ENCODE results near the gene WASF3.

GRCh38 chr13:26531742-26532141 lies 25.7 kb upstream of the WASF3 start:
- TF ChIP-seq, protein P1, sequence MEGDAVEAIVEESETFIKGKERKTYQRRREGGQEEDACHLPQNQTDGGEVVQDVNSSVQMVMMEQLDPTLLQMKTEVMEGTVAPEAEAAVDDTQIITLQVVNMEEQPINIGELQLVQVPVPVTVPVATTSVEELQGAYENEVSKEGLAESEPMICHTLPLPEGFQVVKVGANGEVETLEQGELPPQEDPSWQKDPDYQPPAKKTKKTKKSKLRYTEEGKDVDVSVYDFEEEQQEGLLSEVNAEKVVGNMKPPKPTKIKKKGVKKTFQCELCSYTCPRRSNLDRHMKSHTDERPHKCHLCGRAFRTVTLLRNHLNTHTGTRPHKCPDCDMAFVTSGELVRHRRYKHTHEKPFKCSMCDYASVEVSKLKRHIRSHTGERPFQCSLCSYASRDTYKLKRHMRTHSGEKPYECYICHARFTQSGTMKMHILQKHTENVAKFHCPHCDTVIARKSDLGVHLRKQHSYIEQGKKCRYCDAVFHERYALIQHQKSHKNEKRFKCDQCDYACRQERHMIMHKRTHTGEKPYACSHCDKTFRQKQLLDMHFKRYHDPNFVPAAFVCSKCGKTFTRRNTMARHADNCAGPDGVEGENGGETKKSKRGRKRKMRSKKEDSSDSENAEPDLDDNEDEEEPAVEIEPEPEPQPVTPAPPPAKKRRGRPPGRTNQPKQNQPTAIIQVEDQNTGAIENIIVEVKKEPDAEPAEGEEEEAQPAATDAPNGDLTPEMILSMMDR (IDR thresholded peaks at IDR 0.05): no peak
- no peak for TF ChIP-seq POLR2A (IDR thresholded peaks at IDR 0.05)
